GM21737 (cell line): Measurements from ENCODE around the gene NCBP3.
"Not testable (repeated sequence)": the region's sequence is repeated elsewhere in the genome, so short reads cannot be mapped to it uniquely, and the experiment has no call there.

Experiments
- ATAC-seq: cut with Tn5 transposase; IDR thresholded peaks from one replicate; pipeline ENCODE4 v1.9.1; 2021; ENCODE audit warnings: mild to moderate bottlenecking, moderate library complexity; ENCODE audit not compliant: unreplicated experiment

NCBP3 gene

GRCh38 chr17:3880983-3881382 is 34.9 kb upstream of the NCBP3 start:
- no peak for ATAC-seq

- no peak for ATAC-seq
Observed at GRCh38 chr17:3879591-3880417, 33.8 kb upstream of the NCBP3 start.

- ATAC-seq, result no peak
Observed at GRCh38 chr17:3879186-3879585, 33.1 kb upstream of the NCBP3 start.

GRCh38 chr17:3877220-3877619 is 31.2 kb upstream of the NCBP3 start:
- no peak for ATAC-seq

GRCh38 chr17:3875317-3875716 is 29.3 kb upstream of the NCBP3 start:
- no peak for ATAC-seq

- no peak for ATAC-seq
Observed at GRCh38 chr17:3873862-3874261, 27.8 kb upstream of the NCBP3 start.

- ATAC-seq, result no peak
Observed at GRCh38 chr17:3870871-3871306, 24.8 kb upstream of the NCBP3 start.

GRCh38 chr17:3867606-3868005 is 21.6 kb upstream of the NCBP3 start:
- no peak for ATAC-seq

GRCh38 chr17:3867106-3867505 is 21.1 kb upstream of the NCBP3 start:
- no peak for ATAC-seq

- no peak for ATAC-seq
Observed at GRCh38 chr17:3866276-3866675, 20.2 kb upstream of the NCBP3 start.

GRCh38 chr17:3865176-3865575 is 19.1 kb upstream of the NCBP3 start:
- ATAC-seq, result no peak

- ATAC-seq, result no peak
Observed at GRCh38 chr17:3864534-3864933, 18.5 kb upstream of the NCBP3 start.

GRCh38 chr17:3861761-3862681 is 16.0 kb upstream of the NCBP3 start:
- ATAC-seq, result no peak

- ATAC-seq, result no peak
Observed at GRCh38 chr17:3860939-3861700, 15.1 kb upstream of the NCBP3 start.

- no peak for ATAC-seq
Observed at GRCh38 chr17:3859940-3860339, 13.9 kb upstream of the NCBP3 start.

- ATAC-seq, result no peak
Observed at GRCh38 chr17:3857261-3858105, 11.4 kb upstream of the NCBP3 start.

GRCh38 chr17:3854204-3854603 is 8.2 kb upstream of the NCBP3 start:
- ATAC-seq, result not testable (repeated sequence)

GRCh38 chr17:3852561-3852960 is 6.5 kb upstream of the NCBP3 start:
- no peak for ATAC-seq

- no peak for ATAC-seq
Observed at GRCh38 chr17:3851461-3852100, 5.5 kb upstream of the NCBP3 start.
